Mammary epithelial cell (primary cell): Measurements from ENCODE around the gene CROCC.

Experiments used
- CTCF ChIP-seq, 2 donors: IDR thresholded peaks in 1 of 2; conservative IDR thresholded peaks in 1 of 2; 2 replicates each; pipeline ENCODE4 v1.5.1; 2011 to 2012; ENCODE audit warnings: inconsistent platforms in 2 of 2, low read length in 2 of 2, mild to moderate bottlenecking in 2 of 2, control low read depth in 1 of 2, low read depth in 1 of 2; ENCODE audit not compliant: insufficient read depth in 1 of 2; ENCODE audit errors: extremely low read depth in 1 of 2
- EZH2 ChIP-seq: IDR thresholded peaks from 2 replicates; pipeline ENCODE4 v1.6.1; 2012; ENCODE audit warnings: low read length, inconsistent platforms, borderline replicate concordance

- TF ChIP-seq CTCF (conservative IDR thresholded peaks at IDR 0.05 in 1 of 2, IDR thresholded peaks at IDR 0.05 in 1 of 2; ENCODE audit: extremely low read depth in 1 of 2, insufficient read depth in 1 of 2, low read depth in 1 of 2, low read length in 2 of 2) = no peak
- TF ChIP-seq EZH2 = no peak
Measured at GRCh38 chr1:16998589-16998988, 76.9 kb downstream of the CROCC start.
